Vagina (tissue), 2 donors: ENCODE measurements around the gene INPP5A. TPM values are rescaled to one million over a fixed set of nuclear protein-coding genes. Genes with fewer than 3 reads are reported as not detected.

Source experiments
- DNase-seq, 2 donors: peaks; one replicate each; pipeline ENCODE4 v3.0.0-alpha.2; 2017; ENCODE audit errors: extremely low spot score in 2 of 2
- H3K27ac ChIP-seq: fragments of 200-600 bp; sonication (generic); one replicate; pipeline ENCODE4 v1.5.1; 2019
- H3K27me3 ChIP-seq: fragments of 200-600 bp; sonication (generic); one replicate; pipeline ENCODE4 v1.5.1; 2019
- H3K36me3 ChIP-seq, 2 donors: fragments of 200-600 bp; sonication (generic); one replicate each; pipeline ENCODE4 v1.5.1; 2017 to 2019
- H3K4me1 ChIP-seq: fragments of 200-600 bp; sonication (generic); one replicate; pipeline ENCODE4 v1.5.1; 2019
- H3K4me3 ChIP-seq, 2 donors: fragments of 200-600 bp; sonication (generic); 1 replicate in 1 of 2; 2 replicates in 1 of 2; pipeline ENCODE4 v1.5.1; 2016 to 2019
- H3K9me3 ChIP-seq: fragments of 200-600 bp; sonication (generic); one replicate; pipeline ENCODE4 v1.5.1; 2019
- POLR2A ChIP-seq, 2 donors: fragments of 450-650 bp; IDR thresholded peaks; one replicate each; pipeline ENCODE4 v1.6.1; 2017; ENCODE audit warnings: antibody characterized with exemption in 2 of 2, mild to moderate bottlenecking in 2 of 2, moderate library complexity in 2 of 2
- POLR2AphosphoS5 ChIP-seq, 2 donors: sonication (generic); formaldehyde crosslinking; IDR thresholded peaks; one replicate each; pipeline ENCODE4 v1.9.0; 2017; ENCODE audit warnings: antibody characterized with exemption in 2 of 2, mild to moderate bottlenecking in 2 of 2, low read depth in 1 of 2; ENCODE audit not compliant: insufficient read depth in 1 of 2
- intact Hi-C: fragments of 100-400 bp; cut with DNase I; formaldehyde crosslinking; loops from one replicate; pipeline ENCODE4 v1.15.1; 2023
- total RNA-seq: library from RNA; depleted of rRNA; stranded (reverse); fragments of >200 nt; gene quantifications from one replicate; pipeline ENCODE4 v1.2.3, GENCODE V29; 2016
- TF ChIP-seq, protein P1 (sequence below), 3 experiments: fragments of 450-650 bp in 2 of 3; fragments of 200-600 bp in 1 of 3; sonication (generic) in 1 of 3; IDR thresholded peaks; one replicate each; pipeline ENCODE4 v1.5.1; 2017 to 2019; ENCODE audit warnings: antibody characterized with exemption in 3 of 3, mild to moderate bottlenecking in 2 of 3, moderate library complexity in 2 of 3

INPP5A gene
- total RNA-seq, 1 donor from 2014 or later, result 24.3 TPM

GRCh38 chr10:132643709-132644526, 106.3 kb downstream of the INPP5A start:
- H3K27ac ChIP-seq, result no peak overlapping the region
- TF ChIP-seq POLR2A (IDR thresholded peaks at IDR 0.05) (no peak), POLR2AphosphoS5 (IDR thresholded peaks at IDR 0.05; ENCODE audit: insufficient read depth in 1 of 2, low read depth in 1 of 2) (no peak)
- TF ChIP-seq, protein P1, sequence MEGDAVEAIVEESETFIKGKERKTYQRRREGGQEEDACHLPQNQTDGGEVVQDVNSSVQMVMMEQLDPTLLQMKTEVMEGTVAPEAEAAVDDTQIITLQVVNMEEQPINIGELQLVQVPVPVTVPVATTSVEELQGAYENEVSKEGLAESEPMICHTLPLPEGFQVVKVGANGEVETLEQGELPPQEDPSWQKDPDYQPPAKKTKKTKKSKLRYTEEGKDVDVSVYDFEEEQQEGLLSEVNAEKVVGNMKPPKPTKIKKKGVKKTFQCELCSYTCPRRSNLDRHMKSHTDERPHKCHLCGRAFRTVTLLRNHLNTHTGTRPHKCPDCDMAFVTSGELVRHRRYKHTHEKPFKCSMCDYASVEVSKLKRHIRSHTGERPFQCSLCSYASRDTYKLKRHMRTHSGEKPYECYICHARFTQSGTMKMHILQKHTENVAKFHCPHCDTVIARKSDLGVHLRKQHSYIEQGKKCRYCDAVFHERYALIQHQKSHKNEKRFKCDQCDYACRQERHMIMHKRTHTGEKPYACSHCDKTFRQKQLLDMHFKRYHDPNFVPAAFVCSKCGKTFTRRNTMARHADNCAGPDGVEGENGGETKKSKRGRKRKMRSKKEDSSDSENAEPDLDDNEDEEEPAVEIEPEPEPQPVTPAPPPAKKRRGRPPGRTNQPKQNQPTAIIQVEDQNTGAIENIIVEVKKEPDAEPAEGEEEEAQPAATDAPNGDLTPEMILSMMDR (IDR thresholded peaks at IDR 0.05), result no peak
- no peaks in the 10 kb centered on the region for H3K9me3 ChIP-seq
- intact Hi-C loops, result no loop called here
- H3K36me3 ChIP-seq, result no peaks in the 10 kb centered on the region
- DNase-seq, result no peak
- H3K4me1 ChIP-seq, result peaks cover 12% of the 10 kb centered on the region
- no peaks in the 10 kb centered on the region for H3K27me3 ChIP-seq
- H3K4me3 ChIP-seq, result no peak overlapping the region

DNA sequence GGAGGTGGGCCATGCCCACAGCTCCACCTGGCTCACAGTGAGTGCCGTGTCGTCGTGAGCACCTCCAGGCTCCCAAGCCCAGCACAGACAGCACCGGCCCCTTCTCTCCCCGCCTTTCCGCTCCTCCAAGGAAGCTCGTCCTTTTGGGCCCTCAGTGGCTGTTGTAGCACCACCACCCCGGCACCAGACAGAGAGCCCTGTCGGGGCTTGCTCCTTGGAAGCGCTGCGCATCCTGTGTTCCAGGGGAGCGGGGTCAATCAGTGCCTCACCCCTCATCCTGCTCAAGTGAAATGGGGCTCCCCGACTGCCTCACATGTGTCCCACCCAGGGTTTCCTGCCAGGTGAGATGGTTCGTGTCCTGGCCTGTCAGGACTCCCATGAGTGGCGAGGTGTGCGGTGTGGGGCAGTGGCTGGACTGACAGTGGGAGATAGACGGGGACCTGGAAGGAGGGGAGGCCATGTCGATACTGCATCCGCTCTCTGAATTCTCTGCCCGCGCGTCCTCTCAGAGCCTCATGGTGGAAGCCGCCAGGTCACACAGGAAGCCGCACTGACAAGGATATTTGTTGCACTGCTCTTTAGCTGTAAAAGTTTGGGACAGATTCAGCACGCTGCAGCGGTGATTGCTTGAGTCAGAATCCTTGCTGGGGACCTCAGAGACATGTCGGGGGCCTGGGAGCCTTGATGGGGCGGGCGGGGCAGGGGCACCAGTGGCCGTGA, 107.1 kb downstream of the INPP5A start:
- H3K4me1 ChIP-seq, result peaks cover 12% of the 10 kb centered on the region
- TF ChIP-seq POLR2AphosphoS5 (IDR thresholded peaks at IDR 0.05; ENCODE audit: insufficient read depth in 1 of 2, low read depth in 1 of 2) (no peak), POLR2A (IDR thresholded peaks at IDR 0.05) (no peak)
- TF ChIP-seq, protein P1 (IDR thresholded peaks at IDR 0.05), result no peak
- intact Hi-C loops, result no loop called here
- DNase-seq, result no peak
- no peaks in the 10 kb centered on the region for H3K27me3 ChIP-seq
- no peaks in the 10 kb centered on the region for H3K36me3 ChIP-seq
- H3K9me3 ChIP-seq, result no peaks in the 10 kb centered on the region
- no peak overlapping the region for H3K27ac ChIP-seq
- no peak overlapping the region for H3K4me3 ChIP-seq

GRCh38 chr10:132645247-132645530, 107.6 kb downstream of the INPP5A start:
- intact Hi-C loops, result no loop called here
- Histone ChIP-seq H3K9me3 (no peaks in the 10 kb centered on the region), H3K36me3 (peaks cover 0 to 1% of the 10 kb centered on the region in 2 donors), H3K4me1 (peaks cover 12% of the 10 kb centered on the region), H3K27ac (no peak overlapping the region), H3K27me3 (no peaks in the 10 kb centered on the region), H3K4me3 (no peak overlapping the region)
- DNase-seq, result no peak
- TF ChIP-seq, protein P1 (IDR thresholded peaks at IDR 0.05), result no peak
- TF ChIP-seq POLR2A (IDR thresholded peaks at IDR 0.05) (no peak), POLR2AphosphoS5 (IDR thresholded peaks at IDR 0.05; ENCODE audit: insufficient read depth in 1 of 2, low read depth in 1 of 2) (no peak)

- intact Hi-C loops, result no loop called here
These were observed 108.2 kb downstream of the INPP5A start for GRCh38 chr10:132645630-132646442.

More at GRCh38 chr10:132645630-132646442, 108.2 kb downstream of the INPP5A start:
- no peak overlapping the region for H3K27ac ChIP-seq
- DNase-seq, result no peak
- H3K9me3 ChIP-seq, result no peaks in the 10 kb centered on the region
- TF ChIP-seq POLR2AphosphoS5 (IDR thresholded peaks at IDR 0.05; ENCODE audit: insufficient read depth in 1 of 2, low read depth in 1 of 2) (no peak), POLR2A (IDR thresholded peaks at IDR 0.05) (no peak)
- TF ChIP-seq, protein P1 (IDR thresholded peaks at IDR 0.05), result no peak
- H3K4me3 ChIP-seq, result no peak overlapping the region
- H3K27me3 ChIP-seq, result no peaks in the 10 kb centered on the region
- peaks cover 0 to 7% of the 10 kb centered on the region in 2 donors for H3K36me3 ChIP-seq
- H3K4me1 ChIP-seq, result peaks cover 12% of the 10 kb centered on the region
